Pancreas (tissue), 10 donors: Measurements from ENCODE around the gene NXT2. TPM values are rescaled to one million over a fixed set of nuclear protein-coding genes. Genes with fewer than 3 reads are reported as not detected.
A peak's percentile ranks its signal among the peaks of the same experiment; 100 is the strongest.
"Not testable (repeated sequence)": the region's sequence is repeated elsewhere in the genome, so short reads cannot be mapped to it uniquely, and the experiment has no call there.

ENCODE experiments used
- ATAC-seq, 4 donors: fragments of 200-7000 bp; cut with Tn5 transposase; one replicate each; pipeline versions ENCODE4 v1.8.0 to v1.9.1; 2020; ENCODE audit warnings: mild to moderate bottlenecking in 4 of 4, moderate library complexity in 4 of 4
- DNase-seq, 6 donors: peaks; one replicate each; pipeline ENCODE4 v3.0.0-alpha.2; 2020
- FAIRE-seq: peaks from 2 replicates; lab custom pipeline; 2012; peaks lifted over from hg19 to GRCh38; lab: Jason Lieb, UNC
- H3K27ac ChIP-seq, 4 donors: fragments of 200-600 bp; sonication (generic); 1 replicate in 3 of 4; 2 replicates in 1 of 4; pipeline versions ENCODE4 v1.5.0 to v1.8.0; 2020
- H3K27me3 ChIP-seq, 4 donors: fragments of 200-600 bp; one replicate each; pipeline ENCODE4 v1.8.0; 2021
- H3K36me3 ChIP-seq, 3 donors: fragments of 200-600 bp; sonication (generic) in 1 of 3; one replicate each; pipeline versions ENCODE4 v1.5.0 to v1.8.0; 2020 to 2021
- H3K4me1 ChIP-seq, 3 donors: fragments of 200-600 bp; one replicate each; pipeline ENCODE4 v1.8.0; 2021
- H3K4me3 ChIP-seq, 4 donors: fragments of 200-600 bp; sonication (generic) in 2 of 4; one replicate each; pipeline versions ENCODE4 v1.5.0 to v1.8.0; 2020 to 2021
- H3K9me3 ChIP-seq, 4 donors: fragments of 200-600 bp; one replicate each; pipeline ENCODE4 v1.8.0; 2021
- CTCF ChIP-seq, 4 donors: fragments of 200-600 bp; sonication (generic) in 3 of 4; IDR thresholded peaks; one replicate each; pipeline versions ENCODE4 v1.5.0 to v1.8.0; 2021; ENCODE audit warnings: antibody characterized with exemption in 4 of 4
- WGBS, 2 donors: extraction: QIAGEN DNeasy Blood & Tissue Kit; methylation state at CpG; one replicate each; pipeline ENCODE4 v1.1.7; 2013; 5-methylcytosine and 5-hydroxymethylcytosine counted together
- intact Hi-C, 3 donors: fragments of 100-400 bp; cut with DNase I; formaldehyde crosslinking; loops; one replicate each; pipeline versions ENCODE4 v1.11.1 to v1.14.2; 2022
- polyA plus RNA-seq, 2 donors: library from polyadenylated mRNA; stranded (reverse); fragments of 200-250 nt; gene quantifications; one replicate each; pipeline ENCODE4 v1.2.3, GENCODE V29; 2013
- total RNA-seq, 6 donors: library from RNA; stranded (reverse); fragmentation: NEBNext Ultra II Directional in 4 of 6; extraction: Animal tissue kit (Norgen Biotek cat#: 25700) in 4 of 6; gene quantifications; one replicate each; pipeline versions ENCODE4 v1.2.1 to v1.2.4, GENCODE V29; 2021 to 2023
- donor health status: healthy with polysubstance abuse.
- donor health status: DM: no; HTN: no; CAD: no; lungs with moderate emphysema.
- donor health status: DM: no; HTN: no; CAD: no.
- donor health status: control.
- donor health status: control.
- donor health status: Bipolar disorder and iron deficiency.
- donor health status: DM: yes; HTN: yes; CAD: no.
- donor health status: DM: no; HTN: no; CAD: no.
- donor health status: DM: no; HTN: no; CAD: no.
- donor health status: DM: yes; HTN: yes; CAD: no.

Gene NXT2
- total and polyA plus RNA-seq, 8 donors: 1.9 to 5.8 (median 3.6) TPM

GRCh38 chrX:109533631-109534030 is 3.0 kb upstream of the NXT2 start:
- DNase-seq (peak in 2 of 6 donors; percentile 16 to 38), ATAC-seq (peak in 2 of 4 donors; percentile 1 to 6), FAIRE-seq (no peak)
- no peak overlapping the region for H3K4me3 ChIP-seq
- H3K27me3 ChIP-seq: peaks cover 0 to 22% (median 2%) of the 10 kb centered on the region in 4 donors
- no peak for TF ChIP-seq CTCF (IDR thresholded peaks at IDR 0.05)
- no peak overlapping the region for H3K27ac ChIP-seq
- no peaks in the 10 kb centered on the region for H3K9me3 ChIP-seq
- 12 to 46% methylated on average over 2 of the region's 2 CpGs for WGBS, 2 donors
- peaks cover 0 to 8% (median 0%) of the 10 kb centered on the region in 3 donors for H3K4me1 ChIP-seq
- intact Hi-C loops: no loop called here
- no peaks in the 10 kb centered on the region for H3K36me3 ChIP-seq

- H3K4me3 ChIP-seq: no peak overlapping the region
- H3K27me3 ChIP-seq: peaks cover 0 to 15% (median 2%) of the 10 kb centered on the region in 4 donors
- H3K4me1 ChIP-seq: peaks cover 0 to 8% (median 0%) of the 10 kb centered on the region in 3 donors
- no peak for FAIRE-seq
- intact Hi-C loops: no loop called here
- peak in 1 of 6 donors; percentile 25 for DNase-seq
- H3K9me3 ChIP-seq: no peaks in the 10 kb centered on the region
- H3K36me3 ChIP-seq: no peaks in the 10 kb centered on the region
- H3K27ac ChIP-seq: no peak overlapping the region
- 69 to 78% methylated on average over 10 of the region's 10 CpGs for WGBS, 2 donors
- ATAC-seq: no peak
- no peak for TF ChIP-seq CTCF (IDR thresholded peaks at IDR 0.05)
Measured at GRCh38 chrX:109534933-109535332, 1.7 kb upstream of the NXT2 start.

- no peaks in the 10 kb centered on the region for H3K9me3 ChIP-seq
- H3K27ac ChIP-seq: no peak overlapping the region
- no peaks in the 10 kb centered on the region for H3K36me3 ChIP-seq
- no peak overlapping the region for H3K4me3 ChIP-seq
- peaks cover 0 to 8% (median 0%) of the 10 kb centered on the region in 3 donors for H3K4me1 ChIP-seq
- H3K27me3 ChIP-seq: peaks cover 0 to 15% (median 2%) of the 10 kb centered on the region in 4 donors
- ATAC-seq (no peak), FAIRE-seq (no peak), DNase-seq (no peak)
- 76 to 82% methylated on average over 8 of the region's 8 CpGs for WGBS, 2 donors
- TF ChIP-seq CTCF (IDR thresholded peaks at IDR 0.05): no peak
- intact Hi-C loops: no loop called here
Measured at GRCh38 chrX:109535578-109535977, 1.1 kb upstream of the NXT2 start.

GRCh38 chrX:109537324-109537665 is 651 bp downstream of the NXT2 start:
- Histone ChIP-seq H3K9me3 (no peaks in the 10 kb centered on the region), H3K27me3 (peaks cover 0 to 6% (median 0%) of the 10 kb centered on the region in 4 donors), H3K36me3 (no peaks in the 10 kb centered on the region), H3K4me3 (peak overlapping the region in 3 of 4 donors; percentile 27 to 43 (median 42)), H3K4me1 (peaks cover 0 to 8% (median 0%) of the 10 kb centered on the region in 3 donors), H3K27ac (peak overlapping the region; percentile 72 to 92 (median 86))
- no peak for TF ChIP-seq CTCF (IDR thresholded peaks at IDR 0.05)
- FAIRE-seq: peak; percentile 66
- intact Hi-C loops: no loop called here
- peak in 3 of 6 donors; percentile 67 to 71 (median 69) for DNase-seq
- ATAC-seq: peak; percentile 74 to 79 (median 74)
- WGBS, 2 donors: 0 to 24% methylated on average over 10 of the region's 10 CpGs

GRCh38 chrX:109539007-109539406 is 2.4 kb downstream of the NXT2 start:
- DNase-seq, H3K9me3 ChIP-seq, H3K27me3 ChIP-seq, intact Hi-C loops, ATAC-seq, H3K27ac ChIP-seq, H3K4me3 ChIP-seq, H3K4me1 ChIP-seq, H3K36me3 ChIP-seq, FAIRE-seq: not testable (repeated sequence)
